Skeletal muscle tissue (tissue), 4 donors: ENCODE measurements around the gene GPR137. TPM values are rescaled to one million over a fixed set of nuclear protein-coding genes. Genes with fewer than 3 reads are reported as not detected.
"Not testable (repeated sequence)": the region's sequence is repeated elsewhere in the genome, so short reads cannot be mapped to it uniquely, and the experiment has no call there.

Experiments used
- H3K27ac ChIP-seq: one replicate; pipeline ENCODE4 v1.7.0; 2013; ENCODE audit warnings: mild to moderate bottlenecking, low read depth, low read length, inconsistent platforms
- H3K27me3 ChIP-seq, 3 donors: one replicate each; pipeline ENCODE4 v1.7.0; 2013; ENCODE audit warnings: low read length in 3 of 3; ENCODE audit not compliant: control insufficient read depth in 3 of 3, insufficient read depth in 3 of 3
- H3K36me3 ChIP-seq, 3 donors: one replicate each; pipeline ENCODE4 v1.7.0; 2013; ENCODE audit warnings: low read length in 3 of 3; ENCODE audit not compliant: control insufficient read depth in 3 of 3, insufficient read depth in 3 of 3
- H3K4me1 ChIP-seq, 3 donors: one replicate each; pipeline ENCODE4 v1.7.0; 2013; ENCODE audit warnings: low read length in 3 of 3, mild to moderate bottlenecking in 3 of 3; ENCODE audit not compliant: control insufficient read depth in 3 of 3, insufficient read depth in 3 of 3
- H3K4me3 ChIP-seq, 3 donors: one replicate each; pipeline ENCODE4 v1.7.0; 2013; ENCODE audit warnings: low read length in 3 of 3
- H3K9ac ChIP-seq, 3 donors: one replicate each; pipeline ENCODE4 v1.7.0; 2013; ENCODE audit warnings: low read length in 3 of 3, mild to moderate bottlenecking in 3 of 3, moderate library complexity in 2 of 3, low read depth in 1 of 3
- H3K9me3 ChIP-seq, 3 donors: one replicate each; pipeline ENCODE4 v1.7.0; 2013; ENCODE audit warnings: low read length in 3 of 3; ENCODE audit not compliant: control insufficient read depth in 3 of 3
- total RNA-seq: library from RNA; depleted of rRNA; stranded (reverse); fragments of >200 nt; gene quantifications from one replicate; pipeline ENCODE4 v1.2.3, GENCODE V29; 2014
- donor health status: Osteomylitis.

GPR137 gene
- total RNA-seq, 1 donor from 2014 or later = 6.3 TPM

GRCh38 chr11:64243236-64243854, 42.3 kb upstream of the GPR137 start:
- H3K36me3 ChIP-seq = peaks cover 11 to 17% (median 16%) of the 10 kb centered on the region in 3 donors
- H3K9me3 ChIP-seq = no peaks in the 10 kb centered on the region
- peak overlapping the region in 1 of 3 donors; percentile 70 for H3K9ac ChIP-seq
- H3K4me1 ChIP-seq = peaks cover 53 to 67% (median 60%) of the 10 kb centered on the region in 3 donors
- no peak overlapping the region for H3K4me3 ChIP-seq
- H3K27me3 ChIP-seq = no peaks in the 10 kb centered on the region
- peak overlapping the region; percentile 93 for H3K27ac ChIP-seq

- H3K36me3 ChIP-seq = peaks cover 4 to 12% (median 9%) of the 10 kb centered on the region in 3 donors
- no peaks in the 10 kb centered on the region for H3K27me3 ChIP-seq
- H3K9ac ChIP-seq = peak overlapping the region in 2 of 3 donors; percentile 23 to 70
- H3K4me3 ChIP-seq = no peak overlapping the region
- H3K27ac ChIP-seq = peak overlapping the region; percentile 93
- peaks cover 53 to 67% (median 60%) of the 10 kb centered on the region in 3 donors for H3K4me1 ChIP-seq
- H3K9me3 ChIP-seq = no peaks in the 10 kb centered on the region
Observed at GRCh38 chr11:64244107-64244506, 41.5 kb upstream of the GPR137 start.

GRCh38 chr11:64244966-64245365, 40.7 kb upstream of the GPR137 start:
- peaks cover 4 to 12% (median 6%) of the 10 kb centered on the region in 3 donors for H3K36me3 ChIP-seq
- H3K27ac ChIP-seq = peak overlapping the region; percentile 93
- H3K9me3 ChIP-seq = no peaks in the 10 kb centered on the region
- peak overlapping the region; percentile 87 to 97 (median 95) for H3K9ac ChIP-seq
- peak overlapping the region; percentile 88 to 96 (median 95) for H3K4me3 ChIP-seq
- H3K4me1 ChIP-seq = peaks cover 50 to 65% (median 56%) of the 10 kb centered on the region in 3 donors
- H3K27me3 ChIP-seq = no peaks in the 10 kb centered on the region

- peaks cover 45 to 62% (median 52%) of the 10 kb centered on the region in 3 donors for H3K4me1 ChIP-seq
- H3K36me3 ChIP-seq = peaks cover 4 to 12% (median 6%) of the 10 kb centered on the region in 3 donors
- H3K9me3 ChIP-seq = no peaks in the 10 kb centered on the region
- peak overlapping the region; percentile 93 for H3K27ac ChIP-seq
- peak overlapping the region; percentile 88 to 96 (median 95) for H3K4me3 ChIP-seq
- H3K9ac ChIP-seq = peak overlapping the region; percentile 87 to 97 (median 95)
- H3K27me3 ChIP-seq = no peaks in the 10 kb centered on the region
Observed at GRCh38 chr11:64245401-64245796, 40.2 kb upstream of the GPR137 start.

GRCh38 chr11:64245797-64246620, 39.6 kb upstream of the GPR137 start:
- no peaks in the 10 kb centered on the region for H3K27me3 ChIP-seq
- peaks cover 48 to 65% (median 56%) of the 10 kb centered on the region in 3 donors for H3K4me1 ChIP-seq

GRCh38 chr11:64246621-64246870, 39.1 kb upstream of the GPR137 start:
- not testable (repeated sequence) for H3K27me3 ChIP-seq, H3K9me3 ChIP-seq, H3K27ac ChIP-seq
- H3K36me3 ChIP-seq = peaks cover 4 to 12% (median 6%) of the 10 kb centered on the region in 3 donors
- peak overlapping the region in 1 of 3 donors; percentile 97 for H3K9ac ChIP-seq
- peaks cover 50 to 66% (median 58%) of the 10 kb centered on the region in 3 donors for H3K4me1 ChIP-seq
- H3K4me3 ChIP-seq = peak overlapping the region in 1 of 3 donors; percentile 90

More at GRCh38 chr11:64245797-64246620, 39.6 kb upstream of the GPR137 start:
- peak overlapping the region; percentile 88 to 96 (median 95) for H3K4me3 ChIP-seq
- H3K36me3 ChIP-seq = peaks cover 4 to 12% (median 6%) of the 10 kb centered on the region in 3 donors
- no peaks in the 10 kb centered on the region for H3K9me3 ChIP-seq
- H3K9ac ChIP-seq = peak overlapping the region; percentile 87 to 97 (median 95)
- H3K27ac ChIP-seq = peak overlapping the region; percentile 93

GRCh38 chr11:64246871-64247728, 38.5 kb upstream of the GPR137 start, which contains the start of gene PPP1R14B:
Gene PPP1R14B, minus strand, starts transcription at chr11:64246943. Its CDS starts 270 bp downstream, at chr11:64246673.
- Histone ChIP-seq H3K4me3 (peak within 1 kb of the TSS; percentile 95 to 97 (median 95)), H3K4me1 (peaks cover 54 to 69% (median 60%) of the 10 kb centered on the region in 3 donors), H3K27me3 (no peaks in the 10 kb centered on the region), H3K36me3 (peaks cover 4 to 12% (median 6%) of the 10 kb centered on the region in 3 donors), H3K27ac (peak within 1 kb of the TSS; percentile 93), H3K9ac (peak within 1 kb of the TSS; percentile 92 to 97 (median 95)), H3K9me3 (no peaks in the 10 kb centered on the region)

- peaks cover 52 to 67% (median 57%) of the 10 kb centered on the region in 3 donors for H3K4me1 ChIP-seq
- peak overlapping the region; percentile 51 to 90 (median 79) for H3K9ac ChIP-seq
Observed at GRCh38 chr11:64247729-64248531, 37.7 kb upstream of the GPR137 start.

GRCh38 chr11:64248578-64248977, 37.1 kb upstream of the GPR137 start:
- H3K9ac ChIP-seq = peak overlapping the region in 2 of 3 donors; percentile 45 to 48
- no peak overlapping the region for H3K27ac ChIP-seq
- no peaks in the 10 kb centered on the region for H3K27me3 ChIP-seq
- peaks cover 53 to 67% (median 57%) of the 10 kb centered on the region in 3 donors for H3K4me1 ChIP-seq
- no peaks in the 10 kb centered on the region for H3K9me3 ChIP-seq
- H3K4me3 ChIP-seq = no peak overlapping the region
- peaks cover 1 to 5% (median 2%) of the 10 kb centered on the region in 3 donors for H3K36me3 ChIP-seq

More at GRCh38 chr11:64247729-64248531, 37.7 kb upstream of the GPR137 start:
- H3K36me3 ChIP-seq = peaks cover 4 to 12% (median 6%) of the 10 kb centered on the region in 3 donors
- H3K27ac ChIP-seq = no peak overlapping the region
- peak overlapping the region; percentile 59 to 97 (median 90) for H3K4me3 ChIP-seq
- H3K27me3 ChIP-seq = no peaks in the 10 kb centered on the region
- no peaks in the 10 kb centered on the region for H3K9me3 ChIP-seq
